Liver (tissue), 9 donors: ENCODE data around the gene DGKB. TPM values are rescaled to one million over a fixed set of nuclear protein-coding genes. Genes with fewer than 3 reads are reported as not detected.

Experiments
- DNase-seq: peaks from one replicate; pipeline ENCODE4 v3.0.0-alpha.2; 2017; ENCODE audit warnings: low spot score
- H3K27ac ChIP-seq, 2 donors: one replicate each; pipeline ENCODE4 v1.7.0; 2013; ENCODE audit warnings: inconsistent platforms in 2 of 2, low read length in 2 of 2, control low read depth in 1 of 2, low read depth in 1 of 2, mild to moderate bottlenecking in 1 of 2
- H3K27me3 ChIP-seq, 4 donors: one replicate each; pipeline versions ENCODE4 v1.6.1 to v1.7.0; 2013; ENCODE audit warnings: low read length in 3 of 4, inconsistent platforms in 1 of 4, mild to moderate bottlenecking in 1 of 4, moderate library complexity in 1 of 4; ENCODE audit not compliant: control insufficient read depth in 4 of 4, insufficient read depth in 4 of 4
- H3K36me3 ChIP-seq, 4 donors: one replicate each; pipeline versions ENCODE4 v1.6.1 to v1.7.0; 2013; ENCODE audit warnings: low read length in 3 of 4, mild to moderate bottlenecking in 3 of 4, low read depth in 1 of 4, moderate library complexity in 1 of 4; ENCODE audit not compliant: control insufficient read depth in 4 of 4, insufficient read depth in 3 of 4
- H3K4me1 ChIP-seq, 4 donors: one replicate each; pipeline versions ENCODE4 v1.6.1 to v1.7.0; 2013; ENCODE audit warnings: low read length in 3 of 4, mild to moderate bottlenecking in 3 of 4, moderate library complexity in 1 of 4; ENCODE audit not compliant: control insufficient read depth in 4 of 4, insufficient read depth in 4 of 4
- H3K4me3 ChIP-seq, 3 donors: one replicate each; pipeline versions ENCODE4 v1.6.1 to v1.7.0; 2013; ENCODE audit warnings: low read length in 3 of 3, control low read depth in 1 of 3, low read depth in 1 of 3, mild to moderate bottlenecking in 1 of 3
- H3K9ac ChIP-seq, 2 donors: one replicate each; pipeline ENCODE4 v1.7.0; 2013; ENCODE audit warnings: low read length in 2 of 2, mild to moderate bottlenecking in 2 of 2, moderate library complexity in 2 of 2, control low read depth in 1 of 2, low read depth in 1 of 2
- H3K9me3 ChIP-seq, 4 donors: one replicate each; pipeline versions ENCODE4 v1.6.1 to v1.7.0; 2013; ENCODE audit warnings: low read length in 3 of 4; ENCODE audit not compliant: control insufficient read depth in 4 of 4
- ATF3 ChIP-seq: IDR thresholded peaks from 2 replicates; pipeline ENCODE4 v1.6.1; 2016; ENCODE audit warnings: antibody characterized with exemption
- CTCF ChIP-seq: fragments of 150-350 bp; IDR thresholded peaks from 2 replicates; pipeline ENCODE4 v1.5.1; 2017; ENCODE audit warnings: improper control_type of control experiment, low read depth, low read length; ENCODE audit not compliant: missing input control
- EGR1 ChIP-seq, 2 donors: IDR thresholded peaks; 2 replicates each; pipeline ENCODE4 v1.6.1; 2016 to 2018; ENCODE audit warnings: antibody characterized with exemption in 2 of 2, low read depth in 2 of 2
- FOXA1 ChIP-seq: IDR thresholded peaks from 2 replicates; pipeline ENCODE4 v1.6.1; 2016; ENCODE audit warnings: antibody characterized with exemption
- FOXA2 ChIP-seq: IDR thresholded peaks from 2 replicates; pipeline ENCODE4 v1.6.1; 2016; ENCODE audit warnings: antibody characterized with exemption
- GABPA ChIP-seq, 2 donors: IDR thresholded peaks in 1 of 2; conservative IDR thresholded peaks in 1 of 2; 2 replicates each; pipeline ENCODE4 v1.6.1; 2016; ENCODE audit warnings: antibody characterized with exemption in 2 of 2, mild to moderate bottlenecking in 1 of 2, moderate library complexity in 1 of 2
- HNF4A ChIP-seq, 2 donors: conservative IDR thresholded peaks; 2 replicates each; pipeline ENCODE4 v1.6.1; 2016; ENCODE audit warnings: antibody characterized with exemption in 2 of 2, mild to moderate bottlenecking in 2 of 2
- HNF4G ChIP-seq: IDR thresholded peaks from 2 replicates; pipeline ENCODE4 v1.6.1; 2016; ENCODE audit warnings: antibody characterized with exemption
- JUND ChIP-seq, 2 donors: IDR thresholded peaks; 2 replicates each; pipeline ENCODE4 v1.6.1; 2016; ENCODE audit warnings: antibody characterized with exemption in 2 of 2
- MAX ChIP-seq: IDR thresholded peaks from 2 replicates; pipeline ENCODE4 v1.6.1; 2016; ENCODE audit warnings: antibody characterized with exemption
- NR2F2 ChIP-seq: IDR thresholded peaks from 2 replicates; pipeline ENCODE4 v1.6.1; 2016; ENCODE audit warnings: antibody characterized with exemption
- RAD21 ChIP-seq, 2 donors: IDR thresholded peaks; 2 replicates each; pipeline ENCODE4 v1.6.1; 2016; ENCODE audit warnings: antibody characterized with exemption in 2 of 2, mild to moderate bottlenecking in 2 of 2
- RXRA ChIP-seq, 2 donors: IDR thresholded peaks; 2 replicates each; pipeline ENCODE4 v1.6.1; 2017 to 2018; ENCODE audit warnings: antibody characterized with exemption in 2 of 2, mild to moderate bottlenecking in 1 of 2
- SP1 ChIP-seq: IDR thresholded peaks from 2 replicates; pipeline ENCODE4 v1.6.1; 2018; ENCODE audit warnings: antibody characterized with exemption, mild to moderate bottlenecking
- TAF1 ChIP-seq: conservative IDR thresholded peaks from 2 replicates; pipeline ENCODE4 v1.6.1; 2016; ENCODE audit warnings: antibody characterized with exemption, mild to moderate bottlenecking
- YY1 ChIP-seq: IDR thresholded peaks from 2 replicates; pipeline ENCODE4 v1.6.1; 2016; ENCODE audit warnings: antibody characterized with exemption, mild to moderate bottlenecking
- ZBTB33 ChIP-seq: IDR thresholded peaks from 2 replicates; pipeline ENCODE4 v1.6.1; 2016; ENCODE audit warnings: antibody characterized with exemption
- WGBS: extraction: QIAGEN DNeasy Blood & Tissue Kit; methylation state at CpG from one replicate; pipeline ENCODE4 v1.1.7; 2013; 5-methylcytosine and 5-hydroxymethylcytosine counted together
- polyA plus RNA-seq, 2 donors: library from polyadenylated mRNA; stranded (reverse) in 1 of 2; unstranded in 1 of 2; fragments of 200-250 nt in 1 of 2; fragments of >200 nt in 1 of 2; fragmentation: Nextera tagmentation in 1 of 2; extraction: Ambion mirVana in 1 of 2; gene quantifications; one replicate each; pipeline versions ENCODE4 v1.2.1 to v1.2.3, GENCODE V29; 2013 to 2015
- total RNA-seq, 2 donors: library from RNA; depleted of rRNA; stranded (reverse); fragments of >200 nt; gene quantifications; one replicate each; pipeline ENCODE4 v1.2.3, GENCODE V29; 2014
- donor health status: healthy.
- donor health status: healthy.
- donor health status: healthy.
- donor health status: healthy.
- donor health status: healthy.

DGKB gene
- total and polyA plus RNA-seq, 4 donors: 0.09 to 0.42 TPM; not detected in 2

GRCh38 chr7:14339861-14340260 is 562.7 kb downstream of the DGKB start:
- no peak overlapping the region for H3K27ac ChIP-seq
- no peaks in the 10 kb centered on the region for H3K9me3 ChIP-seq
- no peak for TF ChIP-seq ZBTB33
- no peak for TF ChIP-seq EGR1 (IDR thresholded peaks at IDR 0.05; ENCODE audit: low read depth in 2 of 2)
- TF ChIP-seq SP1: no peak
- no peak for TF ChIP-seq HNF4G
- TF ChIP-seq FOXA1: no peak
- no peak for TF ChIP-seq RXRA (IDR thresholded peaks at IDR 0.05)
- no peak for TF ChIP-seq RAD21 (IDR thresholded peaks at IDR 0.05)
- no peak for TF ChIP-seq TAF1
- no peak for TF ChIP-seq MAX
- TF ChIP-seq JUND (IDR thresholded peaks at IDR 0.05): no peak
- H3K4me1 ChIP-seq: peaks cover 0 to 4% (median 1%) of the 10 kb centered on the region in 4 donors
- H3K27me3 ChIP-seq: no peaks in the 10 kb centered on the region
- no peak overlapping the region for H3K9ac ChIP-seq
- no peak for DNase-seq
- H3K4me3 ChIP-seq: no peak overlapping the region
- WGBS: 90% methylated on average over 2 of the region's 2 CpGs
- no peaks in the 10 kb centered on the region for H3K36me3 ChIP-seq

GRCh38 chr7:14336256-14336655 is 566.3 kb downstream of the DGKB start:
- Histone ChIP-seq H3K36me3 (no peaks in the 10 kb centered on the region), H3K9ac (no peak overlapping the region), H3K27me3 (no peaks in the 10 kb centered on the region), H3K4me3 (no peak overlapping the region), H3K9me3 (no peaks in the 10 kb centered on the region), H3K4me1 (peaks cover 0 to 4% (median 1%) of the 10 kb centered on the region in 4 donors), H3K27ac (no peak overlapping the region)
- 95% methylated on average over 1 of the region's 1 CpG for WGBS
- TF ChIP-seq HNF4A (conservative IDR thresholded peaks at IDR 0.05): peak; percentile 43 to 68
- peak; percentile 20 for TF ChIP-seq SP1
- TF ChIP-seq CTCF: no peak
- TF ChIP-seq RAD21 (IDR thresholded peaks at IDR 0.05): peak; percentile 6 to 11
- DNase-seq: no peak

GRCh38 chr7:14332155-14332554 is 570.4 kb downstream of the DGKB start:
- H3K4me1 ChIP-seq: peaks cover 0 to 4% (median 1%) of the 10 kb centered on the region in 4 donors
- WGBS: 67% methylated on average over 5 of the region's 5 CpGs
- no peaks in the 10 kb centered on the region for H3K9me3 ChIP-seq
- H3K27ac ChIP-seq: no peak overlapping the region
- no peaks in the 10 kb centered on the region for H3K27me3 ChIP-seq
- no peaks in the 10 kb centered on the region for H3K36me3 ChIP-seq
- H3K4me3 ChIP-seq: no peak overlapping the region
- no peak for DNase-seq
- H3K9ac ChIP-seq: no peak overlapping the region
- TF ChIP-seq FOXA2: no peak
- no peak for TF ChIP-seq HNF4G
- no peak for TF ChIP-seq YY1
- no peak for TF ChIP-seq HNF4A (conservative IDR thresholded peaks at IDR 0.05)
- TF ChIP-seq NR2F2: no peak
- TF ChIP-seq JUND (IDR thresholded peaks at IDR 0.05): no peak
- no peak for TF ChIP-seq GABPA (IDR thresholded peaks at IDR 0.05 in 1 of 2, conservative IDR thresholded peaks at IDR 0.05 in 1 of 2)
- no peak for TF ChIP-seq TAF1
- TF ChIP-seq RAD21 (IDR thresholded peaks at IDR 0.05): no peak
- no peak for TF ChIP-seq RXRA (IDR thresholded peaks at IDR 0.05)
- TF ChIP-seq ATF3: no peak
